Stimulated activated CD8-positive, alpha-beta memory T cell treated with anti-CD3 and anti-CD28 coated beads, Interleukin-12 subunit alpha, Interleukin-12 subunit beta, amount 100 ng/mL, for 4 hours (primary cell): ENCODE data around the gene U2AF1L4.

Experiments
- DNase-seq: peaks from one replicate; pipeline ENCODE4 v3.0.0-alpha.2; 2020; ENCODE audit warnings: low read depth

Gene U2AF1L4

GRCh38 chr19:35757231-35757748 lies 12.1 kb upstream of the U2AF1L4 start:
- no peak for DNase-seq

- no peak for DNase-seq
Measured at GRCh38 chr19:35756377-35757230, 11.4 kb upstream of the U2AF1L4 start, which contains the start of gene HSPB6. Gene HSPB6 (minus strand): TSS chr19:35757029. CDS start chr19:35757008, 21 bp downstream.

DNA sequence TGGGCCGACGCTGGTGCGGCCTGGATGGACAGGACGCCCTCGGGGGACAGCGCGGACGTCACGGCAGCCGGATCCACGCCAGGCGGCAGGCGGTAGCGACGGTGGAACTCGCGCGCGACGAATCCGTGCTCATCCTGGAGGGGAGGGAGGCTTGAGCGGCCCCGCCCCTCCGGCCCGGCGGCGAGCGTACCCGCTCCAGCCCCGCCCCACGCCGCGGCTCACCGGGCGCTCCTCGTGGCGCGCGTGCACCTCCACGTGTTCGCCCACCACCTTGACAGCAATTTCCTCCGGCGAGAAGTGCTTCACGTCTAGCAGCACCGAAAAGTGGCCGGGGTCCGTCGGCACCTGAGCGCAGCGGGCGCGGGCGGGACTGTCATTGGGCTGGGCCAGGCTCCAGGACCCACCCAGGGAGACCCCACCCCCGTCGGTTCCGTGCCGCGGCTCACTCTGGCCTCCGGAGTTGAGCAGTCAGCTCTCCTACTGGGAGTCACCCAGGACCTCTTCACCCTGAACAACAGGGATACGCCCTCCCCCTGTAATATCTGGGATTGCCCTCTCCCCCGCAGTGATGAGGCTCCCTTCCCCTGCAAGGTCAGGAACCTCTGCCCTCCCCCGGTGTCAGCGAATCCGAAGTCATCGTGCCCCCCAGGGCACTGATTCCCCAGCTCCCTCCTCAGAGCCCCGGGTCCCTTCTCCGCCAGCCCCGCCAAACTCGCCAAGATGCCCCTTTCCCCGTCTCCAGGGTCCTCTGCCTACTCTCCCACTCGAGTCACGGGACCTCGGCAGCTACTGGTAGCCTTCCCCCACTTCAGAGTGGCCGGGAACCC lies 10.5 kb upstream of the U2AF1L4 start:
- peak; percentile 42 for DNase-seq

GRCh38 chr19:35755131-35755549 lies 9.9 kb upstream of the U2AF1L4 start:
- DNase-seq: no peak

- DNase-seq: no peak
Measured at GRCh38 chr19:35754370-35755130, 9.3 kb upstream of the U2AF1L4 start.

DNA sequence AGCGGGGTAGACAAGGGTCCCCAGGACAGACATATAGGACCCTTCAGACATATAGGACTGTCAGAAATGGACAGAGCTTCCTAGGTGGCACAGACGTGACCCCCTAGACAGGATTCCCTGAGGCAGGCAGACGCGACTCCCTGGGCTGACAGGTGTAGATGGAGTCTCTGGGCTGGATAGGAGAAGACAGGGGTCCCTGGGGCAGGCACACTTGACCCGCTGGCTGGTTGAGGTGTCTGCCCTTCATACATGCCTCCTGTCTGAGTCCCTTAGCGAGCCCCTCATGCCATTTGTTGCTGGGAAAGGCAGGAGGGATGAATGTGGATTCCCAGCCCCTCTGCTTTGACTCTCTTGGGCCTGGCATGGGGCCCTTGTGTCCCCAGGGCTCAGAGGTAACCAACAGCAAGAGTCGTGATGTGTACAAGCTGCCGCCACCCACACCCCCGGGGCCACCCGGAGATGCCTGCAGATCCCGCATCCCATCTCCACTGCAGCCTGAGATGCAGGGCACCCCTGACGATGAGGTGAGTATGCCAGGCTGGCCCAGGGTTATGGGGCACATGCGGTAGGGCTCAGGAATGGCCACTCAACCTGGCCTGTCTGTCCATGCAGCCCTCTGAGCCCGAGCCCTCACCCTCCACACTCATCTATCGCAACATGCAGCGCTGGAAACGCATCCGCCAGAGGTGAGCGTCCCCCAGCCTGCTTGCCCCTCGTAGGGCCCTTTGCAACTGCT lies 8.6 kb upstream of the U2AF1L4 start:
- no peak for DNase-seq

- DNase-seq: no peak
Measured at GRCh38 chr19:35752746-35753350, 7.6 kb upstream of the U2AF1L4 start.

DNA sequence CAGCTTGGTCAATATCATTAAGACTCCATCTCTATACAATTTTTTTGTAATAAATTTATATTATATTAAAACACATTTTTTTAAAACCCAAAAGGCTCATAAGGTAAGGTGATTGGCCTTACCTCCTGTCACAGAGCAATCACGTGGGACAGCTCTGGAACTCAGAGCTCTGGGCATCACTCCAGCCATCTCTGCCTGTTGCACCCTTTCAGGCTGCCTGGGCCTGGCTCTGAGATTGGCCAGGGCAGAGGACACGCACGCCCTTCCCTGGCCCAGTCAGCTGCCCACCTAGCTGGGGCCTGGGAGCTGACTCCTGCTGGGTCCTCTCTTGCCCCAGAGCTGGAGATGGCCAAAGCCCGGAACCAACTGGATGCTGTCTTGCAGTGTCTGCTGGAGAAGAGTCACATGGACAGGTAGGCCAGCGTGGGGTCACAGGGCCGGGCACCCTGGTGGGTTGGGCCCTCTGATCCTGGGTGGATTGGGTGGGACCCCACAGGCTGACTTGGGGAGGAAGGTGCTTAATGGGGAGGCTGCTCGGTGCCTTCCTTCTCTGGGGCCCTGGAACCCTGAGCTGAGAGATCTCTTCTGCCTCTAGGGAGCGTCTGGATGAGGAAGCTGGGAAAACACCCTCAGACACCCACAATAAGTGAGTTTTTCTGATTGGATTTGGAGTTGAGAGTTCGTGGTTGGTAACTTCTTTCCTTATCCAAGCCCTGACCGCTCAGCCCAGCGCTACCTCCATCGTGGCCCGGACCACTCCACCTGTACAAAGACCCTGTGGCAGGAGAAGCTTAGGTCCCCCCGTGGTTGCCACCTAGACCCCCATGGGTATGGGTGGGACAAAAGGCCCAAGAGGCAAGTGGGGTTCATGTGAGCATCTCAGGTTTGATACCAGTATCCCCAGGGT lies 6.9 kb upstream of the U2AF1L4 start:
- DNase-seq: no peak

GRCh38 chr19:35750167-35750566 lies 4.9 kb upstream of the U2AF1L4 start:
- DNase-seq: no peak

- DNase-seq: peak; percentile 95
Measured at GRCh38 chr19:35748106-35749020, 3.1 kb upstream of the U2AF1L4 start, which contains the start of gene LIN37. Gene LIN37 (plus strand): TSS chr19:35748576. CDS start chr19:35748725, 149 bp downstream.

- DNase-seq: no peak
Measured at GRCh38 chr19:35746531-35746930, 1.3 kb upstream of the U2AF1L4 start.

GRCh38 chr19:35746087-35746462 lies 857 bp upstream of the U2AF1L4 start:
- DNase-seq: no peak

DNA sequence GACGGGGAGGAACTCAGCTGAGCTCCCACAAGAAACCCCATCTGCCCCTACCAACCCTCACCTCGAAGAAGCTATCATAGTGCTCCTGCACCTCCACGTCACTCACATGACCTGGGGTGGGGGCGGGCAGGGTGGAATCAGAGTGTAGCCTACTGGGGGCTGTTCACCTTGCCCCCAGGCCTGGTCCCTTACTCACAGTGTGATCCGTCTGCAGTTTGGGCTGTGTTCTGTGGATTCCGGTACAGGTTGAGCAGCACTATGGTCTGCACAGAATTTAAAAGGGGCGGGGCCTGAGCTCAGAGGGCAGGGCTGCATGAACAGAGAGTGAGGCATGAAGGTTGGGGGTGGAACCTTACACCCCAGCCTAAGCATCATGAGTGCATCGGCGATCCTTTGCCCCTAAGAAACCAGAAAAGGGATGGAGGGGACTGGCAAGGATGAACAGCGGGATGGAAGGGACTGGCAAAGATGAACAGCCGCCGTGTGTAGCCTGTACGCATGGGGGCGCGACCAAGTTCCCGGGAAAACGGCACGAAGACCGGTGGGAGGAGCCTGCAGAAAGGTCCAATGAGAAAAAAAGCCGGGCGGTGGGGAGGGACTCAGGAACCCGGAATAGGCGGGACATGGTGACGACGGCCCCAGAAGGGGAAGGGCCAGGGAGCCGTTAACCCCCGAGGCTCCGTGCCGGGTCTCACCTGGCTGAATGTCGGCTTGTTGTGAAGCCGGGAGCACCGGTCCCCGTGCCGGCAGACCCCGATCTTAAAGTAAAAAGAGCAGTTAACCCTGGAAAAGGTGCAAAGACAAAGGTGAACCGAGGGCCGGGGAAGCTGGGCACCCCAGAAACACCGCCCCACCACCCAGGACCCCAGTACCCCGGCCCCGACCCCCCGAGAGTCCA lies 539 bp downstream of the U2AF1L4 start:
- DNase-seq: peak; percentile 82

GRCh38 chr19:35743640-35744429 lies 1.4 kb downstream of the U2AF1L4 start:
- no peak for DNase-seq

GRCh38 chr19:35742121-35742724 lies 3.0 kb downstream of the U2AF1L4 start, which contains the start of gene IGFLR1:
Gene IGFLR1 (minus strand): TSS chr19:35742452. CDS start chr19:35741180, 1,272 bp downstream.
- peak; percentile 54 for DNase-seq

DNA sequence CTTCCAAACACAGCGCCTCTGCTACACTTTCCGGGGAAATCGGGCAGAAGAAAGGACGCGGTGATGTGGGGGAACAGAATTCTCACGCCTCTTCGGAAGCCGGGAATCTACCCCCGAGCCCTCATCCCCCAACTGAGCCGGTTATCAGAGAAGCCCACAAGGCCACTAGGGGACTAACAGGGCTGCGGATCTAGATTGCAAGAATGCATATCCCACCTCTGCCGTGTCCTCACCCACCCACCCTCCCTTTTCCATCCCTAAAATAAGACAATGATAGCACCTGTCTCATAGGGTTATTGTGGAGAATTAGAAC lies 4.1 kb downstream of the U2AF1L4 start:
- DNase-seq: no peak
